Activated CD8-positive, alpha-beta memory T cell treated with anti-CD3 and anti-CD28 coated beads, Interleukin-2, amount 10 ng/mL, durations not matched to agents 7 days and 5 days (primary cell): ENCODE results near the gene GTPBP8. TPM values are rescaled to one million over a fixed set of nuclear protein-coding genes. Genes with fewer than 3 reads are reported as not detected.

Experiments
- ATAC-seq: fragments of 150-1000 bp; cut with Tn5 transposase; one replicate; pipeline ENCODE4 v1.10.0; 2021; ENCODE audit warnings: moderate library complexity
- CTCF ChIA-PET: fragments of 350-600 bp; sonication (Branson Sonifier 250); formaldehyde crosslinking; loops from one replicate; lab custom pipeline; 2021; ENCODE audit warnings: antibody characterized with exemption; lab: Charles Lee
- DNase-seq: peaks from one replicate; pipeline ENCODE4 v3.0.0-alpha.2; 2020
- H3K27ac Mint-ChIP-seq: one replicate; pipeline ENCODE4 v1.8.0; 2021; ENCODE audit warnings: mild to moderate bottlenecking, mixed read lengths
- H3K27me3 Mint-ChIP-seq: one replicate; pipeline ENCODE4 v1.8.0; 2021; ENCODE audit warnings: mixed read lengths
- H3K36me3 Mint-ChIP-seq: one replicate; pipeline ENCODE4 v1.8.0; 2021; ENCODE audit warnings: mild to moderate bottlenecking, mixed read lengths
- H3K4me1 Mint-ChIP-seq: one replicate; pipeline ENCODE4 v1.8.0; 2021; ENCODE audit warnings: mixed read lengths
- H3K4me3 Mint-ChIP-seq: one replicate; pipeline ENCODE4 v1.8.0; 2021; ENCODE audit warnings: mild to moderate bottlenecking, moderate library complexity, mixed read lengths
- H3K9me3 Mint-ChIP-seq: one replicate; pipeline ENCODE4 v1.8.0; 2022; ENCODE audit warnings: low read depth, mixed read lengths
- total RNA-seq, 2 experiments: library from RNA; stranded (reverse); gene quantifications; one replicate each; pipeline ENCODE4 v1.2.3, GENCODE V29; 2021

Gene GTPBP8
- 10 to 100 TPM; 24.6 to 25.3 TPM for total RNA-seq

DNA sequence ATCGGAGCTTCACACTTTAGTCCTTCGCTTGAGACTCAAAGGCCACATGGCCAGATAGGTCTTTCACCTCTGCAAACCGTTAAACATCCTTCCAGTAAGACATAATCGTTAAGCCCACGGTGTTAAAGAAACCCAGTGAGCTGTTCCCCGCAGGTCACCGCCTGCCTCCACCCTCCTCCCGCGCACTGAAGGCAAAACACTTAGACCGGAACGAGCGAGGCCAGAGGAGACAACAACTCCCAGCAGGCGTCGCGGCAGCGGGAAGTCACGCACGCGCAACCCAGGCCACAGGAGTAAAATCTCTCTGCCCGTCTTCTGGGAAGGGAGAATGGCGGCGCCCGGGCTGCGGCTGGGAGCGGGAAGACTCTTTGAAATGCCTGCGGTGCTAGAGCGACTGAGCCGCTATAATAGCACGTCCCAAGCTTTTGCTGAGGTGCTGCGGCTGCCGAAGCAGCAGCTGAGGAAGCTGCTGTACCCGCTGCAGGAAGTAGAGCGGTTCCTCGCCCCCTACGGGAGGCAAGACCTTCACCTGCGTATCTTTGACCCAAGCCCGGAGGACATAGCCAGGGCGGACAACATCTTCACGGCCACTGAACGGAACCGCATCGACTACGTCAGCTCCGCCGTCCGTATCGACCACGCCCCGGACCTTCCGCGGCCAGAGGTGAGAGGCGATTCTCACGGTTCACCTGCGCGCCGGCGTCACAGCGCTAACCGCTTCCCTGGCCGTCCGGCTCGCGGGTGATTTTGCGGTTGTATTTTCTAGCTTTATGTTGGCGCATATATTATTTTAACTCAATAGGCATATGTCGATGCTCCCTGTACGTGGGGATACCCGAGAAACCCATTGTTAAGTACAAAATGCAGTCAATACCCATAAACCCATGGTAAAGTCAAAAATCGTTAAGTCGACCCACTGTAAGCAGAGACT is at the start of gene GTPBP8:
TSS of gene GTPBP8 (plus strand) at position 313 of the 931 bp plus-strand sequence. CDS start at position 329, 16 bp downstream.
- no peaks in the 10 kb centered on the region for H3K27me3 Mint-ChIP-seq
- no peaks in the 10 kb centered on the region for H3K9me3 Mint-ChIP-seq
- ATAC-seq: peak; percentile 94
- H3K4me1 Mint-ChIP-seq: peaks cover 63% of the 10 kb centered on the region
- CTCF ChIA-PET: interaction anchor here (0.7 to 4.3 kb wide), 14 partner anchors 8 to 409 kb away, joined by 3 to 24 read pairs (median 4); partner anchors contain the start of gene CD200R1
- peak within 1 kb of the TSS; percentile 93 for H3K27ac Mint-ChIP-seq
- DNase-seq: peak; percentile 93
- H3K36me3 Mint-ChIP-seq: peaks cover 10% of the 10 kb centered on the region
- peak within 1 kb of the TSS; percentile 81 for H3K4me3 Mint-ChIP-seq

- ATAC-seq: no peak
- Mint-ChIP-seq H3K4me3 (no peak overlapping the region), H3K4me1 (peaks cover 2% of the 10 kb centered on the region), H3K36me3 (peaks cover 45% of the 10 kb centered on the region), H3K27ac (no peak overlapping the region), H3K9me3 (peaks cover 5% of the 10 kb centered on the region), H3K27me3 (no peaks in the 10 kb centered on the region)
- DNase-seq: no peak
- CTCF ChIA-PET: no interaction called here
Observed at GRCh38 chr3:112948346-112948838, 42.4 kb upstream of the GTPBP8 start.

DNA sequence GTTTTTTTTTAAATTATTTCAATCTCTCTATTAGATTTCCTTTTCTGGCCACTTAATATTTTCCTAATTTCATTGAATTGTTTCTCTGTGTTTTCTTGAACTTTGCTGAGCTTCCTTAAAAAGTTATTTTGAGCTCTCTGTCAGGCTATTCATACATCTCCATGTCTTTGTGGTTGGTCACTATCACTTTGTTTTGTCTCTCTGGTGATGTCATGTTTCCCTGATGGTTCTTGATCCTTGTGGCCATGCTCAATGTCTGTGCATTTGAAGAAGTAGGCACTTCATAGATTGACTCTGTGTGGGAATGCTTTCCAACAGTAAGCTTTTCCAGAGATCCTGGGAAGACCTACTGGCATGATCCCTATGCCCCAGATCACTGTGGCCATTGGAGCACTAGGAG is 34.4 kb upstream of the GTPBP8 start:
- peaks cover 14% of the 10 kb centered on the region for H3K9me3 Mint-ChIP-seq
- no peak overlapping the region for H3K4me3 Mint-ChIP-seq
- peaks cover 20% of the 10 kb centered on the region for H3K4me1 Mint-ChIP-seq
- DNase-seq: no peak
- CTCF ChIA-PET: no interaction called here
- no peak overlapping the region for H3K27ac Mint-ChIP-seq
- H3K36me3 Mint-ChIP-seq: peaks cover 35% of the 10 kb centered on the region
- H3K27me3 Mint-ChIP-seq: no peaks in the 10 kb centered on the region
- no peak for ATAC-seq

DNA sequence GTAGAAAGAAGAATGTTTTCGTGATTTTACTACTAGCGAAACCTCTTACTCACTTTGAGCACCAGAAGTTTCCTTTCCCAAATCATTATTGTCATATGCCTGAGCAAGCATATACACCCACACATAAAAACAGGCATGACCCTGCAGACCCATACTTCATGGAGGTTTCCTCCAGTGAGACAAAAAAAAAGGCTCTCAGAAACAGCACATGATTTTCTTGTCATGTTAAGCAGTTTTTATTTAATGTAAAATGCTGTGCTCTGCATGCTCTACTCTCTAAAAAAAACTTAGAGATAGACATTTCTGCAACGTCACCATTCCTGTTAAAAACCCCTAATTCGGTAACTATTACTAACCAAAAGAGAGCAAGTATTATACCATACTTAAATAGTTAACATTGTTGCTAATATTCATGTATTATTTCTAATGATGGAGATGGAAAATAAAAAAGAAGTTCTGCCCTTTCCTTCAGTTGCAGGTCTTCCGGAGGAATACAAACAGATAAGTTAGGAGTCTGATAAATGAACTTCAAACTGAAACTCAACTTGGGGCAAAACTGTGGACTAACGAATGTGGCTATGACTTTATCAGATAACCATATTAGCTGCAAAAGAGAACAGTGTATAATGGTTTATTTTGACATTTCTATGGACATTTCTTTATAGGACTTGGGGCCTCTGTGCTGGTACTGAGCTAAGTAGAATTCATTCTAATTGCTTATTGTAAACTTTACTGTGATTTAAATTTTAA is 31.8 kb upstream of the GTPBP8 start:
- no peaks in the 10 kb centered on the region for H3K27me3 Mint-ChIP-seq
- peak overlapping the region; percentile 59 for H3K4me3 Mint-ChIP-seq
- peaks cover 23% of the 10 kb centered on the region for H3K9me3 Mint-ChIP-seq
- H3K4me1 Mint-ChIP-seq: peaks cover 20% of the 10 kb centered on the region
- CTCF ChIA-PET: interaction anchor here (1.1 kb wide), 1 partner anchor 14 kb away, joined by 3 read pairs; no protein-coding TSS in a partner anchor
- peak overlapping the region; percentile 74 for H3K27ac Mint-ChIP-seq
- DNase-seq: no peak
- peaks cover 52% of the 10 kb centered on the region for H3K36me3 Mint-ChIP-seq
- ATAC-seq: peak; percentile 55

DNA sequence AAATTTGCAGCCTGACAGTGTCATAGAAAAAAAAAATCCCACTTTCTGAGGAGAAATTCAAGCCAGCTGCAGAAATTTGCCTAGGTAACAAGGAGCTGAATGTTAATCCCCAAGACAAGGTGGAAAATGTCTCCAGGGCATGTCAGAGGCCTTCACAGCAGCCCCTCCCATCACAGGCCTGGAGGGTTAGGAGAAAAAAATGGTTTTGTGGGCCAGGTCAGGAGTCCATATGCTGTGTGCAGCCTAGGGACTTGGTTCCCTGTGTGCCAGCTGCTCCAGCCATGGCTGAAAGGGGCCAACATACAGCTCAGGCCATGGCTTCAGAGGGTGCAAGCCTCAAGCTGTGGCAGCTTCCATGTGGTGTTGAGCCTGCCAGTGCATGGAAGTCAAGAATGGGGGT is 27.1 kb upstream of the GTPBP8 start:
- Mint-ChIP-seq H3K27ac (no peak overlapping the region), H3K4me1 (peaks cover 30% of the 10 kb centered on the region), H3K4me3 (no peak overlapping the region), H3K27me3 (no peaks in the 10 kb centered on the region), H3K36me3 (peaks cover 57% of the 10 kb centered on the region), H3K9me3 (peaks cover 22% of the 10 kb centered on the region)
- DNase-seq (no peak), ATAC-seq (no peak)
- CTCF ChIA-PET: no interaction called here

DNA sequence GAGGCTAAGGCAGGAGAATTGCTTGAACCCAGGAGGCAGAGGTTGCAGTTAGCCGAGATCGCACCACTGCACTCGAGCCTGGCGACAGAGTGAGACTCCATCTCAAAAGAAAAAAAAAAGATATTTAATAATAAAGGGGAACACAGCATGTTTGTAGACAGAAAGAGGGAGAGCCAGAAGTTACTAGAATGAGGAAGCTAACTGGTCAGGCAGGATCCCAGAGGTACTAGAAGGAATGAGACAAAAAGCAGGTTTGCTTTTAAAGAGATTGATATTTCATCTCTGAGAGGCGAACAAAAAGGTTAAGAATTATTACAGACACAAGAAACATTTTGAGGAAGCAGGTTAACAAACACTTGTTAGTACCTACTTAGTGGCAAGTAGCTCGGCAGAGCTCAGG is 25.1 kb upstream of the GTPBP8 start:
- no peaks in the 10 kb centered on the region for H3K27me3 Mint-ChIP-seq
- peaks cover 20% of the 10 kb centered on the region for H3K9me3 Mint-ChIP-seq
- H3K27ac Mint-ChIP-seq: no peak overlapping the region
- CTCF ChIA-PET: interaction anchor here (1.5 kb wide), 2 partner anchors 43 to 324 kb away, joined by 3 read pairs; no protein-coding TSS in a partner anchor
- no peak overlapping the region for H3K4me3 Mint-ChIP-seq
- H3K36me3 Mint-ChIP-seq: peaks cover 62% of the 10 kb centered on the region
- peaks cover 23% of the 10 kb centered on the region for H3K4me1 Mint-ChIP-seq
- no peak for DNase-seq
- no peak for ATAC-seq

GRCh38 chr3:112966633-112967032 is 24.2 kb upstream of the GTPBP8 start:
- H3K9me3 Mint-ChIP-seq: peaks cover 19% of the 10 kb centered on the region
- CTCF ChIA-PET: interaction anchor here (0.7 to 1.5 kb wide), 3 partner anchors 12 to 232 kb away, joined by 3 to 6 read pairs (median 3); no protein-coding TSS in a partner anchor
- DNase-seq: no peak

GRCh38 chr3:112967425-112967824 is 23.4 kb upstream of the GTPBP8 start:
- Mint-ChIP-seq H3K9me3 (peaks cover 18% of the 10 kb centered on the region), H3K27ac (no peak overlapping the region), H3K4me1 (peaks cover 37% of the 10 kb centered on the region), H3K27me3 (no peaks in the 10 kb centered on the region), H3K36me3 (peaks cover 58% of the 10 kb centered on the region), H3K4me3 (no peak overlapping the region)
- ATAC-seq (no peak), DNase-seq (no peak)
- CTCF ChIA-PET: interaction anchor here (1.7 kb wide), 1 partner anchor 325 kb away, joined by 3 read pairs; no protein-coding TSS in a partner anchor

More at GRCh38 chr3:112966633-112967032, 24.2 kb upstream of the GTPBP8 start:
- H3K27me3 Mint-ChIP-seq: no peaks in the 10 kb centered on the region
- H3K4me1 Mint-ChIP-seq: peaks cover 30% of the 10 kb centered on the region
- peaks cover 60% of the 10 kb centered on the region for H3K36me3 Mint-ChIP-seq
- H3K4me3 Mint-ChIP-seq: no peak overlapping the region
- no peak overlapping the region for H3K27ac Mint-ChIP-seq
- ATAC-seq: no peak

GRCh38 chr3:112967828-112968227 is 23.0 kb upstream of the GTPBP8 start:
- Mint-ChIP-seq H3K27me3 (no peaks in the 10 kb centered on the region), H3K4me3 (no peak overlapping the region), H3K4me1 (peaks cover 40% of the 10 kb centered on the region), H3K36me3 (peaks cover 56% of the 10 kb centered on the region), H3K9me3 (peaks cover 17% of the 10 kb centered on the region), H3K27ac (no peak overlapping the region)
- DNase-seq (no peak), ATAC-seq (no peak)
- CTCF ChIA-PET: interaction anchor here (1.7 kb wide), 1 partner anchor 326 kb away, joined by 3 read pairs; no protein-coding TSS in a partner anchor

DNA sequence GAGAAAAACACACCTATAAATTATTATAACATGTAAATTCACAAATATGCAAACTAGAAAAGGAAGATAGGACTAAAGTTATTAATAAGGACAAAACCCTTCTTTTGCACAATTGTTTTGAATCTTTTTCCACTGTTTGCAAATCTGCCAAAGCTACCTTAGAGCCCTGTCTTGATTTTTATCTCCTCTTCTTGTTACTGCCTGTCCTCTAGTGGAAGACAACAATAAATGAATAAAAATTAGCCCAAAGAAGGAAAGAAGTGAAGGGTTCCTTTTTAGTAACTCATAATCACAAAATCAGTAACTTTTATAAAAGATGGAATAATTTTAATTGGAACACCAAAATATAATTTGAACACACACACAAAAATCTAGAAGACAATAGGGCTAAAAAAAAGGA is 18.6 kb upstream of the GTPBP8 start:
- Mint-ChIP-seq H3K4me3 (peak overlapping the region; percentile 87), H3K36me3 (peaks cover 19% of the 10 kb centered on the region), H3K27ac (no peak overlapping the region), H3K9me3 (no peaks in the 10 kb centered on the region), H3K27me3 (no peaks in the 10 kb centered on the region), H3K4me1 (peaks cover 67% of the 10 kb centered on the region)
- DNase-seq (no peak), ATAC-seq (no peak)
- CTCF ChIA-PET: interaction anchor here (1.5 to 6.4 kb wide), 2 partner anchors 237 to 329 kb away, joined by 10 to 73 read pairs; no protein-coding TSS in a partner anchor

DNA sequence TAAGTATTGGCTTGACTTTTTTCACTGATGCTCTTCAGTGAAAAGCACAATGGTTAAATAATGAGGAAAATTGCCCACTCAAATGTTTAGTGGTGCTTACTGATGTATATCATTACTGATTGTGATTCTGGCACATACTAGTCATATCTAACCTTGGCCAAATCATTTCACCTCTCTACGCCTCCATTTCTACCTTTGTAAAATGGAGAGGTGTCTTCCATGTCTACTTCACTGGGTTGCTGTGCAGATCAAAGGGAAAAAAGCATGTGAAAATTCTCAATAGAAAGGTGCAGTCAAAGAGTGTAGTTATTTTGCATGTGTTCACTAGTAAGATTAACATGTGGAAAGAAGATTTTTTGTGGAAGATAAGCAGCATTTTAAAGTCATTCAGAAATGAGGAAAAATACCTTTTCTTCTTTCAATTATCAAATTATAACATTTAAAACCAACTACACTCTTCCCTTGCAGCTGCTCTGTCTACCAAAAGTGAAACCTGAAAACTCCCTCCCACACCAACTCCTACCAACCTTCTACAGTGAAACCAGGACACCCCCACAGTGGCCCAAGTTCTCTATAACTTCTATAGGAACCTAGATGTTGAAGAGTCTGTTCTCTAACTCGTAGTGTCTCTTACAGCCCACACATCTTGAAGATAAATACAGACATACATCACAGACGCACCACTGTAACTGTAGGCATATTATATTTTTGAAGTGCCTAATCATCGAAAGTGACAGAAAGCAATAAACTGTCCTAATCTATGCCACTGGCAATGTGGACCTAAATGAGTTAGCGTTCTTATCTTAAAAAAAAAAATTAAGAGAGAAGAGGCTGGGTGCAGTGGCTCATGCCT is 17.2 kb upstream of the GTPBP8 start:
- Mint-ChIP-seq H3K36me3 (peaks cover 16% of the 10 kb centered on the region), H3K4me1 (peaks cover 70% of the 10 kb centered on the region), H3K9me3 (no peaks in the 10 kb centered on the region), H3K27ac (peak overlapping the region; percentile 90), H3K27me3 (no peaks in the 10 kb centered on the region), H3K4me3 (peak overlapping the region; percentile 87)
- CTCF ChIA-PET: interaction anchor here (1.0 to 6.4 kb wide), 9 partner anchors 14 to 330 kb away, joined by 3 to 73 read pairs (median 3); partner anchors contain the start of gene GTPBP8
- DNase-seq (peak; percentile 66), ATAC-seq (peak; percentile 78)

DNA sequence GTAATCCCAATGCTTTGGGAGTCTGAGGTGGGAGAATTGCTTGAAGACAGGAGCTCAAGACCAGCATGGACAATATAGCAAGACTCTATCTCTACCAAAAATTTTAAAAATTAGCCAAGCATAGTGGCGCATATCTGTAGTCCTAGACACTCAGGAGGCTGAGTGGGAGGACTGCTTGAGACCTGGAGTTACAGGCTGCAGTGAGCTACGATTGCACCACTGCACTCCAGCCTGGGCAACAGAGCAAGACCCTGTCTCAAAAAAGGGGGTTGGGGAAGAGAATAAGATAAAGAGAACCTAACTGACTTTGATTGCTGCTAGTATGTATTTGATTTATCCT is 16.6 kb upstream of the GTPBP8 start:
- H3K27me3 Mint-ChIP-seq: no peaks in the 10 kb centered on the region

More for the DNA sequence above, 16.6 kb upstream of the GTPBP8 start:
- ATAC-seq: peak; percentile 32
- H3K9me3 Mint-ChIP-seq: no peaks in the 10 kb centered on the region
- peaks cover 14% of the 10 kb centered on the region for H3K36me3 Mint-ChIP-seq
- peaks cover 69% of the 10 kb centered on the region for H3K4me1 Mint-ChIP-seq
- peak overlapping the region; percentile 87 for H3K4me3 Mint-ChIP-seq
- CTCF ChIA-PET: interaction anchor here (1.1 to 6.4 kb wide), 9 partner anchors 13 to 330 kb away, joined by 3 to 73 read pairs (median 4); partner anchors contain the start of gene GTPBP8
- DNase-seq: no peak
- H3K27ac Mint-ChIP-seq: peak overlapping the region; percentile 90
